ENCODE data around the gene ACHE. TPM values are rescaled to one million over a fixed set of nuclear protein-coding genes. Genes with fewer than 3 reads are reported as not detected.

ACHE gene
- total RNA-seq, 2 experiments from 2014 or later, result not detected

GRCh38 chr7:100875356-100875751 lies 20.3 kb downstream of the ACHE start:
- peak; percentile 58 for DNase-seq (ENCODE audit: low spot score)
- Histone ChIP-seq H3K9me3 (ENCODE audit: low read length) (no peaks in the 10 kb centered on the region), H4K20me1 (ENCODE audit: insufficient read depth, low read length) (peaks cover 9% of the 10 kb centered on the region), H3K4me3 (ENCODE audit: low read depth, low read length, poor library complexity, severe bottlenecking) (peak overlapping the region; percentile 78), H3K36me3 (ENCODE audit: insufficient read depth, low read length) (peaks cover 42% of the 10 kb centered on the region), H3K79me2 (ENCODE audit: insufficient read depth, low read depth, low read length) (peaks cover 52% of the 10 kb centered on the region), H3K4me1 (ENCODE audit: insufficient read depth, low read length, poor library complexity, severe bottlenecking) (peaks cover 41% of the 10 kb centered on the region), H2AFZ (ENCODE audit: low read length) (peak overlapping the region; percentile 38; the same call in 1 of the 2 replicates), H3K9me2 (ENCODE audit: insufficient read depth, low read length) (no peaks in the 10 kb centered on the region), H3K4me2 (ENCODE audit: low read length) (peak overlapping the region; percentile 65), H3K27ac (ENCODE audit: low read depth, low read length, poor library complexity, severe bottlenecking) (peak overlapping the region; percentile 76)
- no peak for TF ChIP-seq CTCF (conservative IDR thresholded peaks at IDR 0.05; ENCODE audit: low read length)
- no peak for TF ChIP-seq EZH2phosphoT487 (IDR thresholded peaks at IDR 0.05; ENCODE audit: borderline replicate concordance, low read depth, low read length)
- CTCF ChIA-PET (ENCODE audit: unreplicated experiment), result interaction anchor here (1.0 to 1.1 kb wide), 2 partner anchors 12 to 14 kb away, joined by 3 to 7 read pairs; partner anchors contain the start of gene UFSP1
- POLR2A ChIA-PET, result interaction anchor here (0.6 to 2.6 kb wide), 10 partner anchors 13 to 982 kb away, joined by 3 to 40 read pairs (median 4); partner anchors contain the start of genes POP7, SLC12A9, TRIM56 and UFSP1
- intact Hi-C loops (cut with micrococcal nuclease; ENCODE audit: unreplicated experiment), result no loop called here
- BruUV-seq (replicated peaks), result no TSS peak

GRCh38 chr7:100874577-100875355 lies 20.9 kb downstream of the ACHE start, which contains the start of gene SRRT:
SRRT (plus strand) TSS chr7:100875103; CDS start chr7:100875591, 488 bp downstream.
- Histone ChIP-seq H3K9me2 (ENCODE audit: insufficient read depth, low read length) (no peaks in the 10 kb centered on the region), H3K4me1 (ENCODE audit: insufficient read depth, low read length, poor library complexity, severe bottlenecking) (peaks cover 41% of the 10 kb centered on the region), H3K79me2 (ENCODE audit: insufficient read depth, low read depth, low read length) (peaks cover 48% of the 10 kb centered on the region), H4K20me1 (ENCODE audit: insufficient read depth, low read length) (peaks cover 9% of the 10 kb centered on the region), H3K4me3 (ENCODE audit: low read depth, low read length, poor library complexity, severe bottlenecking) (peak within 1 kb of the TSS; percentile 78), H3K4me2 (ENCODE audit: low read length) (peak within 1 kb of the TSS; percentile 91), H3K9me3 (ENCODE audit: low read length) (no peaks in the 10 kb centered on the region), H3K36me3 (ENCODE audit: insufficient read depth, low read length) (peaks cover 37% of the 10 kb centered on the region), H2AFZ (ENCODE audit: low read length) (peak within 1 kb of the TSS; percentile 67), H3K27ac (ENCODE audit: low read depth, low read length, poor library complexity, severe bottlenecking) (peak within 1 kb of the TSS; percentile 76)
- TF ChIP-seq EZH2phosphoT487 (IDR thresholded peaks at IDR 0.05; ENCODE audit: borderline replicate concordance, low read depth, low read length) (no peak), CTCF (conservative IDR thresholded peaks at IDR 0.05; ENCODE audit: low read length) (no peak)
- ChIA-PET POLR2A (interaction anchor here (0.6 to 2.6 kb wide), 9 partner anchors 13 to 983 kb away, joined by 3 to 40 read pairs (median 3); partner anchors contain the start of genes POP7, SLC12A9, TRIM56 and UFSP1), CTCF (ENCODE audit: unreplicated experiment) (interaction anchor here (0.6 to 1.1 kb wide), 3 partner anchors 13 to 52 kb away, joined by 3 to 7 read pairs (median 3); partner anchors contain the start of gene UFSP1)
- DNase-seq (ENCODE audit: low spot score), result peak; percentile 99
- intact Hi-C loops (cut with micrococcal nuclease; ENCODE audit: unreplicated experiment), result no loop called here
- TSS peak; percentile 99 for BruUV-seq (replicated peaks)

- no TSS peak for BruUV-seq (replicated peaks)
- CTCF ChIA-PET (ENCODE audit: unreplicated experiment), result no interaction called here
These were observed 21.4 kb downstream of the ACHE start for GRCh38 chr7:100874300-100874576.

More at GRCh38 chr7:100874300-100874576, 21.4 kb downstream of the ACHE start:
- Histone ChIP-seq H3K9me2 (ENCODE audit: insufficient read depth, low read length) (no peaks in the 10 kb centered on the region), H3K79me2 (ENCODE audit: insufficient read depth, low read depth, low read length) (peaks cover 43% of the 10 kb centered on the region), H2AFZ (ENCODE audit: low read length) (peak overlapping the region; percentile 67), H3K36me3 (ENCODE audit: insufficient read depth, low read length) (peaks cover 32% of the 10 kb centered on the region), H3K4me1 (ENCODE audit: insufficient read depth, low read length, poor library complexity, severe bottlenecking) (peaks cover 38% of the 10 kb centered on the region), H3K4me3 (ENCODE audit: low read depth, low read length, poor library complexity, severe bottlenecking) (peak overlapping the region; percentile 78), H3K9me3 (ENCODE audit: low read length) (no peaks in the 10 kb centered on the region), H3K27ac (ENCODE audit: low read depth, low read length, poor library complexity, severe bottlenecking) (peak overlapping the region; percentile 76), H3K4me2 (ENCODE audit: low read length) (peak overlapping the region; percentile 91), H4K20me1 (ENCODE audit: insufficient read depth, low read length) (peaks cover 9% of the 10 kb centered on the region)
- DNase-seq (ENCODE audit: low spot score), result no peak
- TF ChIP-seq EZH2phosphoT487 (IDR thresholded peaks at IDR 0.05; ENCODE audit: borderline replicate concordance, low read depth, low read length), result no peak
- TF ChIP-seq CTCF (conservative IDR thresholded peaks at IDR 0.05; ENCODE audit: low read length), result no peak
- POLR2A ChIA-PET, result interaction anchor here (1.1 kb wide), 1 partner anchor 181 kb away, joined by 3 read pairs; no protein-coding TSS in a partner anchor
- intact Hi-C loops (cut with micrococcal nuclease; ENCODE audit: unreplicated experiment), result no loop called here

Measured in OCI-LY7 (cell line).